ENCODE results near the gene APP. TPM values are rescaled to one million over a fixed set of nuclear protein-coding genes. Genes with fewer than 3 reads are reported as not detected.

APP gene
- total RNA-seq, 1 experiment from 2014 or later, result 560 TPM

GRCh38 chr21:26135520-26135919 is 35.0 kb downstream of the APP start:
- H3K36me3 Mint-ChIP-seq, result peaks cover 8% of the 10 kb centered on the region
- no peak for TF ChIP-seq CDX4 (CRISPR knock-in tag; IDR thresholded peaks at IDR 0.05; ENCODE audit: borderline replicate concordance)
- TF ChIP-seq RELA (CRISPR knock-in tag; IDR thresholded peaks at IDR 0.05; ENCODE audit: borderline replicate concordance), result no peak
- TF ChIP-seq GTF2I (CRISPR knock-in tag; conservative IDR thresholded peaks at IDR 0.05), result no peak
- no peak for TF ChIP-seq ATF2 (CRISPR knock-in tag; IDR thresholded peaks at IDR 0.05; ENCODE audit: borderline replicate concordance, low read depth)
- no peak for TF ChIP-seq OVOL2 (CRISPR knock-in tag; IDR thresholded peaks at IDR 0.05; ENCODE audit: borderline replicate concordance)
- no peak for TF ChIP-seq SMAD3 (CRISPR knock-in tag; IDR thresholded peaks at IDR 0.05; ENCODE audit: borderline replicate concordance)
- no peak for TF ChIP-seq GRHL2 (CRISPR knock-in tag; IDR thresholded peaks at IDR 0.05; ENCODE audit: insufficient replicate concordance, severe bottlenecking)
- no peak for TF ChIP-seq E2F1 (CRISPR knock-in tag; IDR thresholded peaks at IDR 0.05)
- TF ChIP-seq, protein P1, sequence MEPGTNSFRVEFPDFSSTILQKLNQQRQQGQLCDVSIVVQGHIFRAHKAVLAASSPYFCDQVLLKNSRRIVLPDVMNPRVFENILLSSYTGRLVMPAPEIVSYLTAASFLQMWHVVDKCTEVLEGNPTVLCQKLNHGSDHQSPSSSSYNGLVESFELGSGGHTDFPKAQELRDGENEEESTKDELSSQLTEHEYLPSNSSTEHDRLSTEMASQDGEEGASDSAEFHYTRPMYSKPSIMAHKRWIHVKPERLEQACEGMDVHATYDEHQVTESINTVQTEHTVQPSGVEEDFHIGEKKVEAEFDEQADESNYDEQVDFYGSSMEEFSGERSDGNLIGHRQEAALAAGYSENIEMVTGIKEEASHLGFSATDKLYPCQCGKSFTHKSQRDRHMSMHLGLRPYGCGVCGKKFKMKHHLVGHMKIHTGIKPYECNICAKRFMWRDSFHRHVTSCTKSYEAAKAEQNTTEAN (CRISPR knock-in tag; IDR thresholded peaks at IDR 0.05), result no peak
- TF ChIP-seq, protein P2, sequence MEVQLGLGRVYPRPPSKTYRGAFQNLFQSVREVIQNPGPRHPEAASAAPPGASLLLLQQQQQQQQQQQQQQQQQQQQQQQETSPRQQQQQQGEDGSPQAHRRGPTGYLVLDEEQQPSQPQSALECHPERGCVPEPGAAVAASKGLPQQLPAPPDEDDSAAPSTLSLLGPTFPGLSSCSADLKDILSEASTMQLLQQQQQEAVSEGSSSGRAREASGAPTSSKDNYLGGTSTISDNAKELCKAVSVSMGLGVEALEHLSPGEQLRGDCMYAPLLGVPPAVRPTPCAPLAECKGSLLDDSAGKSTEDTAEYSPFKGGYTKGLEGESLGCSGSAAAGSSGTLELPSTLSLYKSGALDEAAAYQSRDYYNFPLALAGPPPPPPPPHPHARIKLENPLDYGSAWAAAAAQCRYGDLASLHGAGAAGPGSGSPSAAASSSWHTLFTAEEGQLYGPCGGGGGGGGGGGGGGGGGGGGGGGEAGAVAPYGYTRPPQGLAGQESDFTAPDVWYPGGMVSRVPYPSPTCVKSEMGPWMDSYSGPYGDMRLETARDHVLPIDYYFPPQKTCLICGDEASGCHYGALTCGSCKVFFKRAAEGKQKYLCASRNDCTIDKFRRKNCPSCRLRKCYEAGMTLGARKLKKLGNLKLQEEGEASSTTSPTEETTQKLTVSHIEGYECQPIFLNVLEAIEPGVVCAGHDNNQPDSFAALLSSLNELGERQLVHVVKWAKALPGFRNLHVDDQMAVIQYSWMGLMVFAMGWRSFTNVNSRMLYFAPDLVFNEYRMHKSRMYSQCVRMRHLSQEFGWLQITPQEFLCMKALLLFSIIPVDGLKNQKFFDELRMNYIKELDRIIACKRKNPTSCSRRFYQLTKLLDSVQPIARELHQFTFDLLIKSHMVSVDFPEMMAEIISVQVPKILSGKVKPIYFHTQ (CRISPR knock-in tag; IDR thresholded peaks at IDR 0.05), result no peak
- no peak for TF ChIP-seq HMGA2 (CRISPR knock-in tag; IDR thresholded peaks at IDR 0.05)
- no peak for TF ChIP-seq ZNF138 (CRISPR knock-in tag; conservative IDR thresholded peaks at IDR 0.05)
- TF ChIP-seq SOX15 (CRISPR knock-in tag; IDR thresholded peaks at IDR 0.05), result no peak
- TF ChIP-seq NFYB (CRISPR knock-in tag; conservative IDR thresholded peaks at IDR 0.05; ENCODE audit: low read depth), result no peak
- H3K4me3 Mint-ChIP-seq, result no peak overlapping the region
- ChIA-PET CTCF (no interaction called here), POLR2A (no interaction called here)
- H3K9me3 Mint-ChIP-seq, result no peaks in the 10 kb centered on the region
- peaks cover 89% of the 10 kb centered on the region for H3K4me1 Mint-ChIP-seq
- H3K27me3 Mint-ChIP-seq (ENCODE audit: low read depth), result no peaks in the 10 kb centered on the region
- H3K27ac Mint-ChIP-seq, result peak overlapping the region; percentile 59
- no peak for DNase-seq (ENCODE audit: low spot score)
- no peak; the same call in 1 of the 2 replicates for ATAC-seq

DNA sequence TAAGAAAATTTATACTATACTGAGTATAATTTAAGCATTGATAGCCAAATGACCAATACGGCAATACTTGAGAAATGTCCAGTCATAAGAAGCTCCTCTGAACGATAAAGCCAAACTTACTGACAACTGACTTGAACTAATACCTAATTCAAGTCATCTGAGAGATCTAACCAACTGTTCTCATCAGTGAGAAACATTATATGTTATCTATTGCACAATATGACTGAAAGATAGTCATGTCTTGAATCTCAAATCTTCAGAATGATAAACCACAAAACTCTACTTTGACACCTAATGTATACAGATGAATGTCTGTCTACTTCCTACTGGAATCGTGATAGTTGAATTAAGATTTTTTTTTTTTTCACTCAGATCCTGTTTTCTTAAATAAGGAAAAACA is 39.0 kb downstream of the APP start:
- CTCF ChIA-PET, result no interaction called here
- ATAC-seq (no peak), DNase-seq (ENCODE audit: low spot score) (no peak)
- Mint-ChIP-seq H3K4me3 (no peak overlapping the region), H3K4me1 (peaks cover 93% of the 10 kb centered on the region), H3K9me3 (no peaks in the 10 kb centered on the region), H3K27ac (no peak overlapping the region), H3K27me3 (ENCODE audit: low read depth) (no peaks in the 10 kb centered on the region), H3K36me3 (no peaks in the 10 kb centered on the region; the same call in 1 of the 2 replicates)
- POLR2A ChIA-PET, result no interaction called here
- TF ChIP-seq FOXJ3 (CRISPR knock-in tag; IDR thresholded peaks at IDR 0.05; ENCODE audit: borderline replicate concordance), result no peak
- no peak for TF ChIP-seq GTF2I (CRISPR knock-in tag; conservative IDR thresholded peaks at IDR 0.05)
- no peak for TF ChIP-seq TP53 (CRISPR knock-in tag; IDR thresholded peaks at IDR 0.05)
- TF ChIP-seq FOXP1 (CRISPR knock-in tag; IDR thresholded peaks at IDR 0.05; ENCODE audit: borderline replicate concordance), result no peak
- no peak for TF ChIP-seq KAT7 (CRISPR knock-in tag; IDR thresholded peaks at IDR 0.05; ENCODE audit: borderline replicate concordance)
- TF ChIP-seq IRF2 (CRISPR knock-in tag; IDR thresholded peaks at IDR 0.05; ENCODE audit: borderline replicate concordance, low read depth), result no peak
- TF ChIP-seq NFATC4 (CRISPR knock-in tag; IDR thresholded peaks at IDR 0.05), result no peak
- TF ChIP-seq, protein P3, sequence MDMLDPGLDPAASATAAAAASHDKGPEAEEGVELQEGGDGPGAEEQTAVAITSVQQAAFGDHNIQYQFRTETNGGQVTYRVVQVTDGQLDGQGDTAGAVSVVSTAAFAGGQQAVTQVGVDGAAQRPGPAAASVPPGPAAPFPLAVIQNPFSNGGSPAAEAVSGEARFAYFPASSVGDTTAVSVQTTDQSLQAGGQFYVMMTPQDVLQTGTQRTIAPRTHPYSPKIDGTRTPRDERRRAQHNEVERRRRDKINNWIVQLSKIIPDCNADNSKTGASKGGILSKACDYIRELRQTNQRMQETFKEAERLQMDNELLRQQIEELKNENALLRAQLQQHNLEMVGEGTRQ (CRISPR knock-in tag; IDR thresholded peaks at IDR 0.05), result no peak
- TF ChIP-seq, protein P4, sequence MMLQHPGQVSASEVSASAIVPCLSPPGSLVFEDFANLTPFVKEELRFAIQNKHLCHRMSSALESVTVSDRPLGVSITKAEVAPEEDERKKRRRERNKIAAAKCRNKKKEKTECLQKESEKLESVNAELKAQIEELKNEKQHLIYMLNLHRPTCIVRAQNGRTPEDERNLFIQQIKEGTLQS (CRISPR knock-in tag; conservative IDR thresholded peaks at IDR 0.05), result no peak
